ENCODE results near the gene LIPF.

LIPF gene

DNA sequence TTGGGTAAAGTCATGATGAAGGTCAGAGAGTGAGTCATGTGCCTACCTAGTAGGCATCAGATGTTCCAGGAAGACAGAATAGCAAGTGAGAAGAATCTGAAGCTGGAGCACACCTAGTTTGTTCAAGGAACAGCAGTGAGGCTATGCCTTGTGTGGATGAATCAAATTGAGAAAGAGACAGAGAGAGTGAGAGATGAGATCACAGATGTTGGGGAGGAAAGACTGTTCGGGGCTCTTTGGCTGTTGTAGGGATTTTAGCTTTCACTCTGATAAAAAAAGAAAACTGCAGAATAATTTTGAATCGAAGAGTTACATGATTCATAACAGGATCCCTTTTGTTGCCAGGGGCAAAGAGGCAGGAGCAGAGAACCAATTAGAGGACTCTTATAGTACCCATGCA lies 6.3 kb downstream of the LIPF start:
- no peaks in the 10 kb centered on the region for H3K27me3 ChIP-seq (ENCODE audit: control insufficient read depth in 3 of 3, insufficient read depth in 3 of 3, low read depth in 1 of 3, low read length in 3 of 3)
- H3K4me1 ChIP-seq (ENCODE audit: control insufficient read depth in 2 of 2, insufficient read depth in 1 of 2, low read depth in 1 of 2, low read length in 2 of 2), result no peaks in the 10 kb centered on the region
- no peak overlapping the region for H2AK5ac ChIP-seq (ENCODE audit: low read depth, low read length)
- no peaks in the 10 kb centered on the region for H3K9me3 ChIP-seq (replicated peaks in 1 of 2; ENCODE audit: control insufficient read depth in 2 of 2, insufficient read depth in 1 of 2, low read depth in 1 of 2, low read length in 2 of 2)
- H3K4me2 ChIP-seq (ENCODE audit: insufficient read depth, low read length, poor library complexity, severe bottlenecking), result no peak overlapping the region
- H3K36me3 ChIP-seq (replicated peaks in 1 of 2; ENCODE audit: control insufficient read depth in 2 of 2, insufficient read depth in 2 of 2, low read length in 2 of 2), result no peaks in the 10 kb centered on the region
- no peak overlapping the region for H3K27ac ChIP-seq (replicated peaks; ENCODE audit: low read length)
- H4K91ac ChIP-seq (ENCODE audit: low read depth, low read length, poor library complexity), result no peak overlapping the region
- no peak overlapping the region for H4K8ac ChIP-seq (ENCODE audit: low read depth, low read length)
- no peak overlapping the region for H2BK120ac ChIP-seq (ENCODE audit: low read depth, low read length)
- H3K14ac ChIP-seq (ENCODE audit: low read length), result no peak overlapping the region
- no peak overlapping the region for H3K9ac ChIP-seq (ENCODE audit: low read depth, low read length, poor library complexity)
- H3K18ac ChIP-seq (ENCODE audit: low read length), result no peak overlapping the region
- H2BK12ac ChIP-seq (ENCODE audit: low read length), result no peak overlapping the region
- no CpG with 5 or more reads among the region's 2 CpGs for WGBS, 2 donors (ENCODE audit: extremely low coverage in 2 of 2, insufficient read length in 2 of 2, insufficient replicate concordance in 1 of 2)
- no peak overlapping the region for H3K4me3 ChIP-seq (ENCODE audit: low read length in 2 of 2)
- no peak overlapping the region for H2BK5ac ChIP-seq (ENCODE audit: low read length)
- no peaks in the 10 kb centered on the region for H3K79me1 ChIP-seq (ENCODE audit: low read depth, low read length)
- H3K4ac ChIP-seq (ENCODE audit: low read length), result no peak overlapping the region
- DNase-seq (ENCODE audit: low spot score), result no peak
- no peak overlapping the region for H2AFZ ChIP-seq (ENCODE audit: low read length)
- H2BK15ac ChIP-seq (ENCODE audit: low read length), result no peak overlapping the region
- H3K23ac ChIP-seq (ENCODE audit: low read depth, low read length, poor library complexity), result no peak overlapping the region

DNA sequence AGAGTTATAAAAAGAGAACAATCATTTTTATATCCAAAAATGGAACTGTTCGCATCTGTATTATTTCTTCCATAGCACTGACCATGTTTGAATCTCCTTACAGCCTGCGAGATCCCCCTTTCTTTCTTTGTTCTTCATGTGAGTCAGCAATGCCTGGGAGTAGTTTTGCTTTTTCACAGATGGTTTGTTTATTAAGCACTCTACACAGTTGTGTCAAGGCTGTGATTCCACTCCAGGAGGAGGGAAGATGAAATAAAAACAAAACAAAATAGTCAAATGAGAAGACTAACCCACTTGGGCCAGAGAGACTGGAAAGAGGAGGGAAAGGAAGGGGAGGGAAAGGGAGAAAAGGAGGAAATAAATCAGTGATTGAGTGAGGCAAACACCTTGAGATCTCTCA lies 7.8 kb downstream of the LIPF start:
- Histone ChIP-seq H3K4me1 (ENCODE audit: control insufficient read depth in 2 of 2, insufficient read depth in 1 of 2, low read depth in 1 of 2, low read length in 2 of 2) (no peaks in the 10 kb centered on the region), H3K9me3 (replicated peaks in 1 of 2; ENCODE audit: control insufficient read depth in 2 of 2, insufficient read depth in 1 of 2, low read depth in 1 of 2, low read length in 2 of 2) (no peaks in the 10 kb centered on the region), H4K8ac (ENCODE audit: low read depth, low read length) (no peak overlapping the region), H2BK12ac (ENCODE audit: low read length) (no peak overlapping the region), H2AK5ac (ENCODE audit: low read depth, low read length) (no peak overlapping the region), H3K79me1 (ENCODE audit: low read depth, low read length) (no peaks in the 10 kb centered on the region), H2BK120ac (ENCODE audit: low read depth, low read length) (no peak overlapping the region), H3K23ac (ENCODE audit: low read depth, low read length, poor library complexity) (no peak overlapping the region), H3K4me3 (ENCODE audit: low read length in 2 of 2) (no peak overlapping the region), H2BK5ac (ENCODE audit: low read length) (no peak overlapping the region), H2AFZ (ENCODE audit: low read length) (no peak overlapping the region), H3K18ac (ENCODE audit: low read length) (no peak overlapping the region), H3K9ac (ENCODE audit: low read depth, low read length, poor library complexity) (no peak overlapping the region), H3K4ac (ENCODE audit: low read length) (no peak overlapping the region), H3K4me2 (ENCODE audit: insufficient read depth, low read length, poor library complexity, severe bottlenecking) (no peak overlapping the region), H3K27me3 (ENCODE audit: control insufficient read depth in 3 of 3, insufficient read depth in 3 of 3, low read depth in 1 of 3, low read length in 3 of 3) (no peaks in the 10 kb centered on the region), H3K14ac (ENCODE audit: low read length) (no peak overlapping the region), H3K36me3 (replicated peaks in 1 of 2; ENCODE audit: control insufficient read depth in 2 of 2, insufficient read depth in 2 of 2, low read length in 2 of 2) (no peaks in the 10 kb centered on the region), H2BK15ac (ENCODE audit: low read length) (no peak overlapping the region), H3K27ac (replicated peaks; ENCODE audit: low read length) (no peak overlapping the region), H4K91ac (ENCODE audit: low read depth, low read length, poor library complexity) (no peak overlapping the region)
- peak; percentile 0 for DNase-seq (ENCODE audit: low spot score)
- WGBS, 2 donors (ENCODE audit: extremely low coverage in 2 of 2, insufficient read length in 2 of 2, insufficient replicate concordance in 1 of 2), result no CpG with 5 or more reads among the region's 2 CpGs

DNA sequence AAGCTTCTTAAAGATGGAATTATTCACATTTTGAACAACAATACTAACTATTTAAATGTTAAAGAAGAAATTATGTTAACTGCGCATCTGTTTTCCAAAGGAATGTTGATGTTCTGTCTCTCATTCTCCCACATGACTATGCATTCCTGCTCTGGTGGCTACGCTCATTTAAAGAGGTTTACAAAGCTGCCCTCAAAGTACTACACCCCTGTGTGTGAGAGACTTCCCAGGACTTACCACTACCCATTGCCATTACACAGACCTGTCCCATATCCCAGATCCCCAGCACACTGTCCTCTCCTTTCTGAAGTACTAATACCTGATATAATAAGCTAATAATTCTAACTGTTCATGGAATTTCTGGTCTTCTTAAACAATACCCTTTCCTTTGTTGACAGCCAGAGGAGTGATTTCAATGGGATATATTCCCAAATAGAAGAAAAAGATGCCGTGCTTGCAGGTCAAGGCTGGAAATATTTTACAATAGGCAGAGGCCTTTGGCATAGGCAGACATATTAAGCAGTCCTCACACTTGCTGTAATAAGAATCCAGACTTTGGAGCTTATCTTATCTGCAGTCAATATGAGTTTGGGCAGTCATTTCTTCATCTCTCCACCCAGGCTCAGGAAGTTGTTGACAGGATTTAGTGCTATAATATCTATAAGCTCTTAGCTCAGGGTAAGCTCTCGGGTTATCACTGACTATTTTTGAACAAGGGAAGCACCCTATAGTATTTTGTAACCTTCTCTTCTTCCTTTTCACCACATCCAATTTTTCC lies 12.2 kb downstream of the LIPF start:
- no peak overlapping the region for H2AFZ ChIP-seq (ENCODE audit: low read length)
- no peak overlapping the region for H2BK15ac ChIP-seq (ENCODE audit: low read length)
- H3K23ac ChIP-seq (ENCODE audit: low read depth, low read length, poor library complexity), result no peak overlapping the region
- no peak overlapping the region for H3K14ac ChIP-seq (ENCODE audit: low read length)
- H3K27me3 ChIP-seq (ENCODE audit: control insufficient read depth in 3 of 3, insufficient read depth in 3 of 3, low read depth in 1 of 3, low read length in 3 of 3), result no peaks in the 10 kb centered on the region
- no peaks in the 10 kb centered on the region for H3K36me3 ChIP-seq (replicated peaks in 1 of 2; ENCODE audit: control insufficient read depth in 2 of 2, insufficient read depth in 2 of 2, low read length in 2 of 2)
- H3K27ac ChIP-seq (replicated peaks; ENCODE audit: low read length), result no peak overlapping the region
- no peak overlapping the region for H4K8ac ChIP-seq (ENCODE audit: low read depth, low read length)
- no peak overlapping the region for H2AK5ac ChIP-seq (ENCODE audit: low read depth, low read length)
- H2BK5ac ChIP-seq (ENCODE audit: low read length), result no peak overlapping the region
- no peak overlapping the region for H3K18ac ChIP-seq (ENCODE audit: low read length)
- no peaks in the 10 kb centered on the region for H3K9me3 ChIP-seq (replicated peaks in 1 of 2; ENCODE audit: control insufficient read depth in 2 of 2, insufficient read depth in 1 of 2, low read depth in 1 of 2, low read length in 2 of 2)
- H3K4me3 ChIP-seq (ENCODE audit: low read length in 2 of 2), result no peak overlapping the region
- no peak overlapping the region for H3K9ac ChIP-seq (ENCODE audit: low read depth, low read length, poor library complexity)
- H2BK120ac ChIP-seq (ENCODE audit: low read depth, low read length), result no peak overlapping the region
- no peak overlapping the region for H2BK12ac ChIP-seq (ENCODE audit: low read length)
- H3K4me1 ChIP-seq (ENCODE audit: control insufficient read depth in 2 of 2, insufficient read depth in 1 of 2, low read depth in 1 of 2, low read length in 2 of 2), result no peaks in the 10 kb centered on the region
- no peaks in the 10 kb centered on the region for H3K79me1 ChIP-seq (ENCODE audit: low read depth, low read length)
- no peak overlapping the region for H3K4ac ChIP-seq (ENCODE audit: low read length)
- H3K4me2 ChIP-seq (ENCODE audit: insufficient read depth, low read length, poor library complexity, severe bottlenecking), result no peak overlapping the region
- H4K91ac ChIP-seq (ENCODE audit: low read depth, low read length, poor library complexity), result no peak overlapping the region
- no CpG with 5 or more reads among the region's 4 CpGs for WGBS, 2 donors (ENCODE audit: extremely low coverage in 2 of 2, insufficient read length in 2 of 2, insufficient replicate concordance in 1 of 2)
- DNase-seq (ENCODE audit: low spot score), result no peak

DNA sequence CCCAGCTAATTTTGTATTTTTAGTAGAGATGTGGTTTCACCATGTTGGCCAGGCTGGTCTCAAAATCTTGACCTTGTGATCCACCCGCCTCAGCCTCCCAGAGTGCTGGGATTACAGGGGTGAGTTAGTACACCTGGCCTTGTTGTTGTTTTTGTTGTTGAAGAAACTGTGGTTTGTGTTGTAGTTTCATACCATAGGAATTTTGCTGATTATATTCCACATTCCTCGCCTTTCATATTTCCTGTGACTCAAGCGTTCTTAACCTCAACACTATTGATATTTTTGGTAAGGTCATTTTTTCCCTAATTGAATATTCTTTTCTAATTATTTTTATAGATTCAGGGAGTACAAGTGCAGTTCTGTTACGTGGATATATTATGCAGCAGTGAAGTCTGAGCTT lies 16.7 kb downstream of the LIPF start:
- DNase-seq (ENCODE audit: low spot score), result no peak
- H3K4ac ChIP-seq (ENCODE audit: low read length), result no peak overlapping the region
- no peak overlapping the region for H3K4me3 ChIP-seq (ENCODE audit: low read length in 2 of 2)
- H2AFZ ChIP-seq (ENCODE audit: low read length), result no peak overlapping the region
- no peak overlapping the region for H3K4me2 ChIP-seq (ENCODE audit: insufficient read depth, low read length, poor library complexity, severe bottlenecking)
- H4K8ac ChIP-seq (ENCODE audit: low read depth, low read length), result no peak overlapping the region
- no peak overlapping the region for H4K91ac ChIP-seq (ENCODE audit: low read depth, low read length, poor library complexity)
- no peak overlapping the region for H2BK12ac ChIP-seq (ENCODE audit: low read length)
- no peak overlapping the region for H2AK5ac ChIP-seq (ENCODE audit: low read depth, low read length)
- H3K36me3 ChIP-seq (replicated peaks in 1 of 2; ENCODE audit: control insufficient read depth in 2 of 2, insufficient read depth in 2 of 2, low read length in 2 of 2), result no peaks in the 10 kb centered on the region
- H3K27me3 ChIP-seq (ENCODE audit: control insufficient read depth in 3 of 3, insufficient read depth in 3 of 3, low read depth in 1 of 3, low read length in 3 of 3), result no peaks in the 10 kb centered on the region
- H2BK120ac ChIP-seq (ENCODE audit: low read depth, low read length), result no peak overlapping the region
- H3K27ac ChIP-seq (replicated peaks; ENCODE audit: low read length), result no peak overlapping the region
- no peak overlapping the region for H3K23ac ChIP-seq (ENCODE audit: low read depth, low read length, poor library complexity)
- no peak overlapping the region for H2BK5ac ChIP-seq (ENCODE audit: low read length)
- H3K18ac ChIP-seq (ENCODE audit: low read length), result no peak overlapping the region
- H2BK15ac ChIP-seq (ENCODE audit: low read length), result no peak overlapping the region
- H3K79me1 ChIP-seq (ENCODE audit: low read depth, low read length), result no peaks in the 10 kb centered on the region
- no peak overlapping the region for H3K9ac ChIP-seq (ENCODE audit: low read depth, low read length, poor library complexity)
- no CpG with 5 or more reads among the region's 4 CpGs for WGBS, 2 donors (ENCODE audit: extremely low coverage in 2 of 2, insufficient read length in 2 of 2, insufficient replicate concordance in 1 of 2)
- H3K14ac ChIP-seq (ENCODE audit: low read length), result no peak overlapping the region
- H3K9me3 ChIP-seq (replicated peaks in 1 of 2; ENCODE audit: control insufficient read depth in 2 of 2, insufficient read depth in 1 of 2, low read depth in 1 of 2, low read length in 2 of 2), result no peaks in the 10 kb centered on the region
- H3K4me1 ChIP-seq (ENCODE audit: control insufficient read depth in 2 of 2, insufficient read depth in 1 of 2, low read depth in 1 of 2, low read length in 2 of 2), result no peaks in the 10 kb centered on the region

Data from neuronal stem cell (in vitro differentiated cells).